Motor neuron (in vitro differentiated cells): ENCODE results near the gene MKRN2OS. TPM values are rescaled to one million over a fixed set of nuclear protein-coding genes. Genes with fewer than 3 reads are reported as not detected.
A peak's percentile ranks its signal among the peaks of the same experiment; 100 is the strongest.

Experiments used
- ATAC-seq, 8 experiments: fragments of 200-7000 bp; cut with Tn5 transposase; replicated peaks in 6 of 8; 2 replicates each; pipeline ENCODE4 v1.8.0; 2021; ENCODE audit warnings: mild to moderate bottlenecking in 8 of 8, moderate library complexity in 8 of 8
- H3K27ac ChIP-seq, 2 donors: fragments of 250-450 bp; sonication (Bioruptor Pico); 2 replicates each; pipeline ENCODE4 v1.9.0; 2021; ENCODE audit warnings: antibody characterized with exemption in 2 of 2, mild to moderate bottlenecking in 2 of 2, moderate library complexity in 1 of 2
- H3K4me1 ChIP-seq, 2 donors: fragments of 250-450 bp; sonication (Bioruptor Pico); replicated peaks in 1 of 2; 2 replicates each; pipeline ENCODE4 v1.6.1; 2021; ENCODE audit warnings: antibody characterized with exemption in 2 of 2, mild to moderate bottlenecking in 2 of 2, moderate library complexity in 1 of 2
- H3K4me3 ChIP-seq, 5 donors: fragments of 250-450 bp; sonication (Bioruptor Pico); 2 replicates each; pipeline ENCODE4 v1.9.0; 2021; ENCODE audit warnings: antibody characterized with exemption in 5 of 5, mild to moderate bottlenecking in 5 of 5, moderate library complexity in 4 of 5
- WGBS, 10 experiments: fragments of 450-650 bp; shearing (Covaris generic); methylation state at CpG; one replicate each; pipeline ENCODE4 v1.0.0; 2022; 5-methylcytosine and 5-hydroxymethylcytosine counted together
- in situ Hi-C, 9 experiments: fragments of 400-800 bp; cut with MboI; loops; one replicate each; pipeline ENCODE4 v1.15.0; 2021; ENCODE audit warnings: low sequenced_read_pairs in 9 of 9, low pct_unique_long_range_greater_than_20kb in 2 of 9; ENCODE audit not compliant: unreplicated experiment in 9 of 9
- total RNA-seq, 8 experiments: library from RNA; unstranded; fragments of 300-600 nt; gene quantifications; 2 replicates each; pipeline versions ENCODE4 v1.2.3 to v1.2.4, GENCODE V29; 2022

MKRN2OS gene
- total RNA-seq, 8 experiments from 2014 or later = 0.33 to 3.8 (median 1.1) TPM

GRCh38 chr3:12501360-12502020 is 43.8 kb downstream of the MKRN2OS start:
- no peak overlapping the region for H3K27ac ChIP-seq
- H3K4me3 ChIP-seq = no peak overlapping the region
- in situ Hi-C loops = no loop called here
- no peaks in the 10 kb centered on the region for H3K4me1 ChIP-seq
- 33 to 100% (median 89%) methylated on average over 2 to 7 of the region's 7 CpGs for WGBS, 10 experiments
- ATAC-seq = peak in 2 of 8 experiments; percentile 74 to 83

DNA sequence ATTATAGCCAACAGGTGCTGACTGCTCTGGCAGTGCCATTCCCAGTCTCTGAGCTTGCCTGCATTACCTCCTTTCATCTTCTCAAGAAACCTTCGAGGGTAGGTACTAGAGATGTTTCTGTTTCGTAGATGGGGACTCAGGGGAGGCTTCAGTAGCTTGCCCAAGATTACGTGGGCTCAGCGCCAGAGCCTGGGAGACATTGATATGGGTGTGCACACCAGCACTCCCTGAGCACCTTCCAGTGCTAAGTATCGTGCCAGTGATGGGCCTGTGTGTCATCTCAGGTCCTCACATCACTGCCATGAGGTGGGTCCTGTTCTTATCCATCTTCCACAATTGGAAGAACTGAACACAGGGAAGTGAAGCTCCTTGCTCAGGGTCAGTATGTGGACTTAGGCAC is 45.8 kb downstream of the MKRN2OS start:
- H3K27ac ChIP-seq = no peak overlapping the region
- H3K4me1 ChIP-seq = no peaks in the 10 kb centered on the region
- no peak overlapping the region for H3K4me3 ChIP-seq
- ATAC-seq = no peak
- in situ Hi-C loops = loop anchor here in 1 of 9 experiments (25.0 kb wide), 1 partner anchor 362 kb away; no protein-coding TSS in a partner anchor
- WGBS, 10 experiments = 60 to 100% (median 100%) methylated on average over 1 to 3 of the region's 5 CpGs; no CpG with 5 or more reads in 3 of the 10 experiments

DNA sequence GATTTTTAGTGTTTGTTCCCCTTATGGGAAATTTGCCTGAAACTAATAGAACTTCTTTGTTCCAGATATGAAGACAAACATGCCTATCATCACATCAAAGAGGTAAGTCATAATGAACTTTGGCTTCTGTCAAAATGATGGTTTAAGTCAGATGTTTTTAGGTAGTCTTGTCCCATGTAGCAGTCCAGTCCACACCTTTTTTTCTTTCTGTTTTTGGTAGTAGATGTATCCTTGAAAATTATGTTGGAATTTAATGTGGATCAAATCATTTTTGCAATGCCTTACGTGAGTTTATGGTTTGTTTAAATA is 48.9 kb downstream of the MKRN2OS start:
- 89 to 100% (median 100%) methylated on average over 1 of the region's 1 CpG for WGBS, 10 experiments
- Histone ChIP-seq H3K4me1 (no peaks in the 10 kb centered on the region), H3K27ac (no peak overlapping the region), H3K4me3 (no peak overlapping the region)
- no peak for ATAC-seq
- in situ Hi-C loops = loop anchor here in 1 of 9 experiments (25.0 kb wide), 1 partner anchor 359 kb away; no protein-coding TSS in a partner anchor

- in situ Hi-C loops = loop anchor here in 1 of 9 experiments (25.0 kb wide), 1 partner anchor 359 kb away; no protein-coding TSS in a partner anchor
- no peak for ATAC-seq
- 50 to 100% (median 89%) methylated on average over 1 to 7 of the region's 8 CpGs; no CpG with 5 or more reads in 1 of the 10 experiments for WGBS, 10 experiments
- H3K4me1 ChIP-seq = no peaks in the 10 kb centered on the region
- H3K4me3 ChIP-seq = no peak overlapping the region
- H3K27ac ChIP-seq = no peak overlapping the region
Observed at GRCh38 chr3:12495749-12496452, 49.4 kb downstream of the MKRN2OS start.

DNA sequence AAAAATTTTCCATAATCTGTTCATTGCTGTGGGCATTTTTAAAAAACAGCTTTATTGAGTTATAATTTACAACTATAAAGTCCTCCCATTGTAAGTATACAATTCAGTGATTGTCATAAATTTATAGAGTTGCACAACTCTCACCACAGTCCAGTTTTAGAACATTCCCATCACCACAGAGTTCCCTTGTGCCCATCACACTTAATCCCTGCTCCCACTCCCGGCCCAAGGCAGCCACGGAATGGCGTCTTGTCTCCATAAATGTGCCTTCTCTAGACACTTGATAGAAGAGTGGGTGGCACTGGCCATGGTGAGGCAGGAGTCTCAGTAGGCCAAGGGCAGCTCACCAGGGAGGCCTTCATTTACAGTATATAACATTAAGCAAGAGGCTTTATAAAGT is 54.8 kb downstream of the MKRN2OS start:
- WGBS, 10 experiments = 83 to 100% (median 100%) methylated on average over 1 to 3 of the region's 3 CpGs; no CpG with 5 or more reads in 5 of the 10 experiments
- ATAC-seq = peak in 1 of 8 experiments; percentile 18
- in situ Hi-C loops = loop anchor here in 1 of 9 experiments (25.0 kb wide), 1 partner anchor 353 kb away; no protein-coding TSS in a partner anchor
- Histone ChIP-seq H3K4me3 (no peak overlapping the region), H3K4me1 (peaks cover 0 to 2% of the 10 kb centered on the region in 2 donors), H3K27ac (no peak overlapping the region)

GRCh38 chr3:12489832-12490231 is 55.5 kb downstream of the MKRN2OS start:
- Histone ChIP-seq H3K4me3 (no peak overlapping the region), H3K27ac (no peak overlapping the region), H3K4me1 (peaks cover 3 to 6% of the 10 kb centered on the region in 2 donors)
- 58 to 100% (median 88%) methylated on average over 2 to 4 of the region's 4 CpGs; no CpG with 5 or more reads in 2 of the 10 experiments for WGBS, 10 experiments
- in situ Hi-C loops = loop anchor here in 1 of 9 experiments (25.0 kb wide), 1 partner anchor 353 kb away; no protein-coding TSS in a partner anchor
- peak in 1 of 8 experiments; percentile 28 for ATAC-seq

Other genes with a start within 250 kb of the MKRN2OS start
- 10 to 100 TPM; 17.4 to 41.4 (median 20.8) TPM for gene TSEN2, start 61.0 kb downstream of the MKRN2OS start, total RNA-seq
- 10 to 100 TPM; 22.6 to 44.6 (median 35.4) TPM for gene MKRN2, start 11.6 kb upstream of the MKRN2OS start, total RNA-seq
- gene RAF1, start 118.6 kb upstream of the MKRN2OS start, total RNA-seq = 100 to 1,000 TPM in 3 of 8 experiments, 10 to 100 TPM in 5; 62.0 to 121 (median 75.6) TPM
- 1 to 10 TPM in 3 of 8 experiments, under 1 TPM in 1, not detected in 4; 0.28 to 2.2 (median 1.5) TPM for gene TMEM40, start 213.8 kb upstream of the MKRN2OS start, total RNA-seq